Osteoblast (primary cell): ENCODE results near the gene FEZ2. TPM values are rescaled to one million over a fixed set of nuclear protein-coding genes. Genes with fewer than 3 reads are reported as not detected.

Source experiments
- DNase-seq: peaks from one replicate; pipeline ENCODE4 v3.0.0; 2011; ENCODE audit warnings: low spot score, mixed read lengths; ENCODE audit not compliant: insufficient read length; ENCODE audit errors: missing footprints
- H2AFZ ChIP-seq: 2 replicates; pipeline ENCODE4 v1.6.0; 2011; ENCODE audit warnings: mild to moderate bottlenecking, low read length
- H3K27ac ChIP-seq: 2 replicates; pipeline ENCODE4 v1.5.1; 2011; ENCODE audit warnings: mild to moderate bottlenecking, low read depth, low read length, moderate library complexity
- H3K27me3 ChIP-seq: 2 replicates; pipeline ENCODE4 v1.6.0; 2012; ENCODE audit warnings: mild to moderate bottlenecking, control low read depth, inconsistent platforms, low read length, moderate library complexity; ENCODE audit not compliant: insufficient read depth
- H3K36me3 ChIP-seq: 2 replicates; pipeline ENCODE4 v1.5.1; 2011; ENCODE audit warnings: mild to moderate bottlenecking, low read length, control low read depth, moderate library complexity; ENCODE audit not compliant: insufficient read depth
- H3K4me1 ChIP-seq: 2 replicates; pipeline ENCODE4 v1.5.1; 2011; ENCODE audit warnings: mild to moderate bottlenecking, low read length, control low read depth, moderate library complexity; ENCODE audit not compliant: insufficient read depth
- H3K4me2 ChIP-seq: 2 replicates; pipeline ENCODE4 v1.6.0; 2011; ENCODE audit warnings: mild to moderate bottlenecking, low read length; ENCODE audit not compliant: insufficient read depth
- H3K4me3 ChIP-seq: fragments of 200-600 bp; sonication (generic); 3 replicates; pipeline ENCODE4 v1.5.1; 2012; ENCODE audit warnings: mild to moderate bottlenecking, low read length, inconsistent platforms; ENCODE audit not compliant: insufficient read depth
- H3K79me2 ChIP-seq: 2 replicates; pipeline ENCODE4 v1.6.0; 2012; ENCODE audit warnings: mild to moderate bottlenecking, low read length, control low read depth, inconsistent platforms; ENCODE audit not compliant: insufficient read depth
- H3K9me3 ChIP-seq: 2 replicates; pipeline ENCODE4 v1.5.1; 2011; ENCODE audit warnings: low read depth, low read length, control low read depth
- H4K20me1 ChIP-seq: 2 replicates; pipeline ENCODE4 v1.6.0; 2012; ENCODE audit warnings: mild to moderate bottlenecking, low read length, control low read depth; ENCODE audit not compliant: insufficient read depth
- total RNA-seq: library from RNA; depleted of rRNA; stranded (reverse); fragments of >200 nt; gene quantifications from 2 replicates; pipeline ENCODE4 v1.2.3, GENCODE V29; 2012
- TF ChIP-seq, protein P1 (sequence below): IDR thresholded peaks from 2 replicates; pipeline ENCODE4 v1.5.1; 2011; ENCODE audit warnings: mild to moderate bottlenecking, low read depth, low read length, moderate library complexity; ENCODE audit errors: extremely low read depth

Gene FEZ2
- total RNA-seq, 1 donor = 62.6 TPM

DNA sequence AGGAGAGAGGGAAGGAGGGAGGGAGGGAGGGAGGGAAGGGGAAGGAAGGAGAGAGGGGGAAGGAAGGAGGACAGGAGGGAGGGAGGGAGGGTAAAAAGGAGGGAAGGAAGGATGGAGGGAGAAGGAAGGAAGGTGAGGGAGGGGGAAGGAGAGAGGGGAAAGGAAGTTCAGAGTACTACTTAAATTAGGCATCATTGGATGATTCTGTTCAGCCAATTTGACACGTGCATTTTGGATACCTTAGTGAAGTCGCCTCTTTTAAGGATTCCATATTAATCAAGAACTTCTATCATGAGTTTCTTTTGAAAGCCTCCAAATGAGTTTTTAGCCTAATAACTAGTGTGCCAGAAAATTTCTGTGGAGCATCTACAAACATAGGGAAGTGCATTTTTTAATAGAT, 62.9 kb downstream of the FEZ2 start:
- no peaks in the 10 kb centered on the region for H3K27me3 ChIP-seq
- no peaks in the 10 kb centered on the region for H3K9me3 ChIP-seq
- H3K4me1 ChIP-seq = peaks cover 34% of the 10 kb centered on the region
- no peak overlapping the region for H2AFZ ChIP-seq
- DNase-seq = no peak
- no peaks in the 10 kb centered on the region for H4K20me1 ChIP-seq
- H3K4me2 ChIP-seq = no peak overlapping the region
- no peak overlapping the region for H3K27ac ChIP-seq
- TF ChIP-seq, protein P1, sequence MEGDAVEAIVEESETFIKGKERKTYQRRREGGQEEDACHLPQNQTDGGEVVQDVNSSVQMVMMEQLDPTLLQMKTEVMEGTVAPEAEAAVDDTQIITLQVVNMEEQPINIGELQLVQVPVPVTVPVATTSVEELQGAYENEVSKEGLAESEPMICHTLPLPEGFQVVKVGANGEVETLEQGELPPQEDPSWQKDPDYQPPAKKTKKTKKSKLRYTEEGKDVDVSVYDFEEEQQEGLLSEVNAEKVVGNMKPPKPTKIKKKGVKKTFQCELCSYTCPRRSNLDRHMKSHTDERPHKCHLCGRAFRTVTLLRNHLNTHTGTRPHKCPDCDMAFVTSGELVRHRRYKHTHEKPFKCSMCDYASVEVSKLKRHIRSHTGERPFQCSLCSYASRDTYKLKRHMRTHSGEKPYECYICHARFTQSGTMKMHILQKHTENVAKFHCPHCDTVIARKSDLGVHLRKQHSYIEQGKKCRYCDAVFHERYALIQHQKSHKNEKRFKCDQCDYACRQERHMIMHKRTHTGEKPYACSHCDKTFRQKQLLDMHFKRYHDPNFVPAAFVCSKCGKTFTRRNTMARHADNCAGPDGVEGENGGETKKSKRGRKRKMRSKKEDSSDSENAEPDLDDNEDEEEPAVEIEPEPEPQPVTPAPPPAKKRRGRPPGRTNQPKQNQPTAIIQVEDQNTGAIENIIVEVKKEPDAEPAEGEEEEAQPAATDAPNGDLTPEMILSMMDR = no peak
- H3K4me3 ChIP-seq = no peak overlapping the region
- no peaks in the 10 kb centered on the region for H3K79me2 ChIP-seq
- H3K36me3 ChIP-seq = peaks cover 79% of the 10 kb centered on the region

DNA sequence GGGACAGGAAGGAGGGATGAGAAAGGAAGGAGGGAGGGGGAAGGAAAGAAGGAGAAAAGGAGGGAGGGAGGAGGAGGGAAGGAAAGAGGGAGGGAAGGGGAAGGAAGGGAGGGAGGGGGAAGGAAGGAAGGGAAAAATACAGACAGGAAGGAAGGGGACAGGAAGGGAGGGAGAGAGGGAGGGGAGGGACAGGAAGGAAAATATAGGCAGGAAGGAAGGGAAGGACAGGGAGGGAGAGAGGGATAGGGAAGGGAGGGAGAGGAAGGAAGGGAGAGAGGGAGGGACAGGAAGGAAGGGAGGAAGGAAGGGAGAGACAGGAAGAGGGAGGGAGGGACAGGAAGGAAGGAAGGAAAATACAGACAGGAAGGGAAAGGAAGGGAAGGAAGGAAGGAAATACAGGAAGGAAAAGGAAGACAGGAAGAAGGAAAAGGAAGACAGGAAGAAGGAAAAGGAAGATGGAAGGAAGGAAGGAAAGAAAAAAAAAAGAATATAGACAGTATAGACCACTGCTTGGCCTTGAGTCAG, 63.6 kb downstream of the FEZ2 start:
- Histone ChIP-seq H3K4me1 (peaks cover 35% of the 10 kb centered on the region), H3K79me2 (peaks cover 2% of the 10 kb centered on the region), H3K27me3 (no peaks in the 10 kb centered on the region), H3K4me3 (no peak overlapping the region), H3K36me3 (peaks cover 76% of the 10 kb centered on the region), H2AFZ (no peak overlapping the region), H3K9me3 (no peaks in the 10 kb centered on the region), H3K27ac (no peak overlapping the region), H4K20me1 (no peaks in the 10 kb centered on the region), H3K4me2 (no peak overlapping the region)
- no peak for DNase-seq
- TF ChIP-seq, protein P1 = no peak

DNA sequence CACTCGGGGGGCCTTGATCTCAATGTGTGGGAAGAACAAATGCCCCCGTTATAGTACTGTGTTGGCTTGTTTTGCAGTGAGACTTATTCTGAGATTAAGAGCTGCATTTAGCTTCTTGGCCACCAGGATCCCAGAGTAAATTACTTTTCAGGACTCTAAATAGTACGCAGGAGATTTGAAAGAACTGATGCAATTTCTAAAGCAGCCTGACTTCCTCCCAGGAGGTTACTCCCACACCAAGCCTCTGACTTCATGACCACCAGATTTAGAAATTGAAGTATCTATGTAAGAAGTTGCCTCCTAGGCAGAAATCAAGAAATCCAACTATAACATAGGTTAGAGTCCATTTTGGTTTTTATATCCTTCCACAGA, 67.0 kb downstream of the FEZ2 start:
- Histone ChIP-seq H3K79me2 (peaks cover 21% of the 10 kb centered on the region), H3K36me3 (peaks cover 74% of the 10 kb centered on the region), H3K9me3 (no peaks in the 10 kb centered on the region), H3K27me3 (no peaks in the 10 kb centered on the region), H2AFZ (no peak overlapping the region), H3K4me3 (no peak overlapping the region), H3K4me2 (peak overlapping the region; percentile 40), H3K4me1 (peaks cover 36% of the 10 kb centered on the region), H4K20me1 (no peaks in the 10 kb centered on the region), H3K27ac (peak overlapping the region; percentile 90)
- TF ChIP-seq, protein P1 = peak; percentile 47
- DNase-seq = peak; percentile 81

DNA sequence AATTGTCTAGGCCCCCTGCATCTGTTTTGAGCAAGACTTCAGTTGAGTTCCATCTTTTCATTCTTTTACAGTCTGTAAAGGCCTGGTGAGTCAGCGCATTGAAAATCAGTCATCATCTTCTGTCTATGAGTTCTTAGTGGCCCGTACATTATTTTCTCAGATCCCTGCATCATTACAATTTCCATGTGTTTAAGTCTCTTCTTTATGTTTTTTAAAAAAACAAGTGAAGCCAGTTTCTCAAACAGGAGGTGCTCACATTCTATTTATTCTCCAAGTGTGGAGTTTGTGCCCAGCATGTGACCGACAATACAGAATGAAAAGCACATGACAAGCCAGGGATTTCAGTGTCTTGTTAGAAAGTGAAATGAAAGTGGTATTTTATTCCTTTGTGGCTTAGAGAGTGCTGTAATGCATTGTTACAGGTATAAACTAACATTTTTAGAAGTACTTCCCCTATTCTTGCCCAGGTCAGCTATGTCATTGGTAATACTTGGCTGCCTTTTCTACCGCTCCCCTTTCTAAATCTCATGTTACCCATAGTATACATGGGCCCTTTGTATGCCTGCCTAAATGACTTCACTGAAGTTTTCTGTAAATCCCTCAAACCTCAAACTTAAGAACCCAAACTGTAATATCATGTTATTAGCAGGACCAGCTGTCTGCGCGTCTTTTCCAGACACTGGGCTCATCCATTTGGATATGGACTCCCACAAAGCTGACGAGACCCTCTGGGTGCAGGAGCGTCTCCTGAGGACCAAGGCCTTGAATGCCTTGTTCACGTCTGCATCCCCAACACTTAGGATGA, 67.6 kb downstream of the FEZ2 start:
- Histone ChIP-seq H3K79me2 (peaks cover 22% of the 10 kb centered on the region), H3K4me2 (peak overlapping the region; percentile 40), H2AFZ (no peak overlapping the region), H3K4me3 (no peak overlapping the region), H3K4me1 (peaks cover 40% of the 10 kb centered on the region), H3K36me3 (peaks cover 72% of the 10 kb centered on the region), H4K20me1 (no peaks in the 10 kb centered on the region), H3K9me3 (no peaks in the 10 kb centered on the region), H3K27ac (peak overlapping the region; percentile 90), H3K27me3 (no peaks in the 10 kb centered on the region)
- TF ChIP-seq, protein P1 = no peak
- peak; percentile 56 for DNase-seq
